Thoracic aorta (tissue), 2 donors: Measurements from ENCODE around the gene SDR42E2. TPM values are rescaled to one million over a fixed set of nuclear protein-coding genes. Genes with fewer than 3 reads are reported as not detected.

Source experiments
- ATAC-seq: fragments of 150-250 bp; one replicate; pipeline ENCODE4 v1.8.0; 2017; ENCODE audit warnings: low read depth; ENCODE audit not compliant: insufficient number of reproducible peaks, low FRiP score
- DNase-seq: peaks from one replicate; pipeline ENCODE4 v3.0.0-alpha.2; 2020; ENCODE audit warnings: low spot score
- H3K27ac ChIP-seq, 2 donors: fragments of 200-600 bp; sonication (generic); 1 replicate in 1 of 2; 2 replicates in 1 of 2; pipeline ENCODE4 v1.5.1; 2016; ENCODE audit warnings: mild to moderate bottlenecking in 2 of 2, moderate library complexity in 2 of 2
- H3K27me3 ChIP-seq: fragments of 200-600 bp; sonication (generic); replicated peaks from 2 replicates; pipeline ENCODE4 v1.6.0; 2016; ENCODE audit warnings: mild to moderate bottlenecking; ENCODE audit not compliant: insufficient read depth
- H3K36me3 ChIP-seq: fragments of 200-600 bp; sonication (generic); one replicate; pipeline ENCODE4 v1.5.1; 2016
- H3K4me1 ChIP-seq, 2 donors: fragments of 200-600 bp; sonication (generic); 1 replicate in 1 of 2; 2 replicates in 1 of 2; pipeline versions ENCODE4 v1.5.1 to v1.6.0; 2016; ENCODE audit warnings: low read depth in 2 of 2, mild to moderate bottlenecking in 1 of 2; ENCODE audit not compliant: control insufficient read depth in 1 of 2
- H3K4me3 ChIP-seq: fragments of 200-600 bp; sonication (generic); 2 replicates; pipeline ENCODE4 v1.5.1; 2016; ENCODE audit warnings: mild to moderate bottlenecking
- H3K9me3 ChIP-seq: fragments of 200-600 bp; sonication (generic); 2 replicates; pipeline ENCODE4 v1.5.1; 2016
- total RNA-seq, 2 donors: library from RNA; depleted of rRNA; stranded (reverse); fragments of >200 nt; gene quantifications; one replicate each; pipeline versions ENCODE4 v1.1.0 to v1.2.3, GENCODE V29; 2016
- TF ChIP-seq, protein P1 (sequence below): fragments of 200-600 bp; sonication (generic); IDR thresholded peaks from one replicate; pipeline ENCODE4 v1.5.1; 2019; ENCODE audit warnings: antibody characterized with exemption

SDR42E2 gene
- total RNA-seq, 2 donors from 2014 or later, result not detected

DNA sequence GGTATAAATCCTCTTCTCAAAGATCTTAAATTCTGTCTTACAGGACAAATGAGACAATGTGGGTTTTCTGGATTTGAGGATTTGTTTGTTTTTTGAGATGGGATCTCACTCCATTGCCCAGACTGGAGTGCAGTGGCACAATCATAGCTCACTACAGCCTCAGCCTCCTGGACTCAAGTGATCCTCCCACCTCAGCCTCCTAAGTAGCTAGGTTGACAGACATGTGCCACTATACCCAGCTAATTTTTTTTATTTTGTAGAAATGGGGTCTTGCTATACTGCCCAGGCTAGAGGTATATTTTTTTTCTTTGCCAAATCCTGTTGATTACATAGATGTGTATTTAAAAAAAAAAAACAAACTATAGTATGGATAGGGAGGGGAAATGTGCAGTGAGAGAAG lies 31.8 kb upstream of the SDR42E2 start:
- Histone ChIP-seq H3K4me3 (no peak overlapping the region), H3K9me3 (no peaks in the 10 kb centered on the region), H3K27ac (no peak overlapping the region), H3K4me1 (peaks cover 0 to 7% of the 10 kb centered on the region in 2 donors), H3K27me3 (no peaks in the 10 kb centered on the region), H3K36me3 (no peaks in the 10 kb centered on the region)
- TF ChIP-seq, protein P1, sequence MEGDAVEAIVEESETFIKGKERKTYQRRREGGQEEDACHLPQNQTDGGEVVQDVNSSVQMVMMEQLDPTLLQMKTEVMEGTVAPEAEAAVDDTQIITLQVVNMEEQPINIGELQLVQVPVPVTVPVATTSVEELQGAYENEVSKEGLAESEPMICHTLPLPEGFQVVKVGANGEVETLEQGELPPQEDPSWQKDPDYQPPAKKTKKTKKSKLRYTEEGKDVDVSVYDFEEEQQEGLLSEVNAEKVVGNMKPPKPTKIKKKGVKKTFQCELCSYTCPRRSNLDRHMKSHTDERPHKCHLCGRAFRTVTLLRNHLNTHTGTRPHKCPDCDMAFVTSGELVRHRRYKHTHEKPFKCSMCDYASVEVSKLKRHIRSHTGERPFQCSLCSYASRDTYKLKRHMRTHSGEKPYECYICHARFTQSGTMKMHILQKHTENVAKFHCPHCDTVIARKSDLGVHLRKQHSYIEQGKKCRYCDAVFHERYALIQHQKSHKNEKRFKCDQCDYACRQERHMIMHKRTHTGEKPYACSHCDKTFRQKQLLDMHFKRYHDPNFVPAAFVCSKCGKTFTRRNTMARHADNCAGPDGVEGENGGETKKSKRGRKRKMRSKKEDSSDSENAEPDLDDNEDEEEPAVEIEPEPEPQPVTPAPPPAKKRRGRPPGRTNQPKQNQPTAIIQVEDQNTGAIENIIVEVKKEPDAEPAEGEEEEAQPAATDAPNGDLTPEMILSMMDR, result no peak
- ATAC-seq (no peak), DNase-seq (no peak)

DNA sequence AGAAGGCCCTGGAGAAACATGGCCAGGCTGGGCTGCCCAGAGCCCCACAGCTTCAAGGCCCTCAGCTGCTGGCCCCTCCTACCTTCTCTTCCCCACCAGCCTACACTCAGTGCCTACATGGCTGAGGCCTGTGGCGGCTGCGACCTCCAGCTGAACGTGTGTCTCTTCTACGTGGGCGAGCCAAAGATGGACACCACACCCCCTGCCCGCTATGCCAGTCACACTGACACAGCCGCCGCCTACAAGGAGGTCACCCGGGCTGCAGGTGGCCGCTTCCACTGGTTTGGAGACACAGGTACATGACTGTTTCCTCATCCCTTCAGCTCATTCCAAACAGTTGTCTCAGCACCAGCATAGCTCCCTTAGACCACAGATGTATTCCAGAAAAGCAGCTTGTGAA lies 29.5 kb upstream of the SDR42E2 start:
- no peak for ATAC-seq
- no peaks in the 10 kb centered on the region for H3K9me3 ChIP-seq

DNA sequence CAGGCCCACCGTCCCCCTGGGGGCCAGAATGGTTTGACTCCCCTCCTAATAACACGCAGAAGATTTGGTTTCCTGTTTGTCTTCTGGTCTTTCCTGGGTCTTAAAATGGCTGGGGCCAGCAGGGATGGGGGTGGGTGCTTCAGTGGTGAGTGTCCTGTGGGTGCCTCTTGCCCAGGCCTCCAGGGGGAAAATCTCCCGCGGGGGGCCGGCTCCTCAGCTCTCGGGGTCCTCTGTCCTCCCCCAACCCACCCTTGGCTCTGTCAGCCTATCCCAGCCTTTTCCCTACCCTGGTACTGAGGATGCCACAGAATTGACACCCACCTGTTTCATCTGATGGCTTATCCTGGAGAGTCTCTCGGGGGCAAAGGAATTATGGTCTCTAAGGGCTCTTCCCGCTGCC lies 23.8 kb upstream of the SDR42E2 start:
- DNase-seq (no peak), ATAC-seq (no peak)
- Histone ChIP-seq H3K27ac (no peak overlapping the region), H3K4me1 (no peaks in the 10 kb centered on the region), H3K36me3 (no peaks in the 10 kb centered on the region), H3K27me3 (no peaks in the 10 kb centered on the region), H3K4me3 (no peak overlapping the region), H3K9me3 (no peaks in the 10 kb centered on the region)
- TF ChIP-seq, protein P1, result no peak

More for the DNA sequence above, 29.5 kb upstream of the SDR42E2 start:
- H3K4me3 ChIP-seq, result no peak overlapping the region
- no peaks in the 10 kb centered on the region for H3K36me3 ChIP-seq
- H3K27ac ChIP-seq, result no peak overlapping the region
- no peaks in the 10 kb centered on the region for H3K27me3 ChIP-seq
- TF ChIP-seq, protein P1, result no peak
- H3K4me1 ChIP-seq, result no peaks in the 10 kb centered on the region
- no peak for DNase-seq

DNA sequence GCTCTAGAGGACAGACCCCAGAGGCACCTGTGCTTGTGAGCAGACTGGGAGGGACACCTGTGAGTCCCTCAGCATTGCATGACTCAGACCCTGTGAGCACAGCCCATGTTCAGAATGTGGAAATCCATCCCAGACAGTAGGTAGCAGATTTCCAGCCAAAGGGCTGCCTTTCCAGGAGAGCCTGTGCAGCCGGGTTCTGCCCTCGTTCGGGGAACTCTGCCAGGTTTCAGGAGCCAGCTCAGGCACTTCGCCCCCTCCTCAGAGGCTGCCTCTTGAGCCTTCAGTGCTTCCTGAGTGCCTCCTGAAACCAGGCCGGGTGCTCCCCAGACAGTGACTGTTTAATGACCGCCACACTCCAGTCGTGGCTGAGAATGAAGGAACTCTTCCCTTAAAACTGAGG lies 23.3 kb upstream of the SDR42E2 start:
- no peak for ATAC-seq
- no peak overlapping the region for H3K27ac ChIP-seq
- DNase-seq, result no peak
- no peaks in the 10 kb centered on the region for H3K36me3 ChIP-seq
- TF ChIP-seq, protein P1, result no peak
- no peak overlapping the region for H3K4me3 ChIP-seq
- no peaks in the 10 kb centered on the region for H3K27me3 ChIP-seq
- H3K9me3 ChIP-seq, result no peaks in the 10 kb centered on the region
- no peaks in the 10 kb centered on the region for H3K4me1 ChIP-seq

DNA sequence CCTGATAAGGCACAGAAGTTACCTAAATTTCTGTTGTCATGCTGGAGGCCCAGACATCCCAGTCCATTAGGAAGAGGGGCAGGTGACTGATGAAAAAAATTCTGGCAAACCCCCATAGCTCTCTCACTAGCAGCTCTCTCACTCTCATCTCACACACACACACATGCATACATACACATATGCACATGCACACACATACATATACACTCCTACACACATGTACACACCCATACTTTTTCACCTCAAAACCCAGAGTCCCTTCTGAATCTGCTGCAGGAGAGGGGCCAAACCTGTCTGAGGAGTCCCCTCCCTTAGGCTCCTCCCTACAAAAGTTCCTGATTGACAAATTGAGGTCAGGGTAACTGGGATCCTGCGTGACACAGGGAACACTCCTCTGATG lies 22.6 kb upstream of the SDR42E2 start:
- Histone ChIP-seq H3K4me1 (no peaks in the 10 kb centered on the region), H3K27me3 (no peaks in the 10 kb centered on the region), H3K27ac (no peak overlapping the region), H3K9me3 (no peaks in the 10 kb centered on the region), H3K4me3 (no peak overlapping the region), H3K36me3 (no peaks in the 10 kb centered on the region)
- TF ChIP-seq, protein P1, result no peak
- no peak for ATAC-seq
- no peak for DNase-seq
